Fibroblast of lung (primary cell): ENCODE data around the gene DCN.

Experiments used
- EZH2 ChIP-seq: IDR thresholded peaks from 2 replicates; pipeline ENCODE4 v1.5.1; 2012; ENCODE audit warnings: low read length, control low read depth, mild to moderate bottlenecking; ENCODE audit errors: missing control alignments
- TF ChIP-seq, protein P1 (sequence below), 2 donors: IDR thresholded peaks in 1 of 2; conservative IDR thresholded peaks in 1 of 2; 1 replicate in 1 of 2; 2 replicates in 1 of 2; pipeline ENCODE4 v1.5.1; 2011 to 2012; ENCODE audit warnings: low read length in 2 of 2, control low read depth in 1 of 2, inconsistent platforms in 1 of 2, low read depth in 1 of 2, mild to moderate bottlenecking in 1 of 2

DNA sequence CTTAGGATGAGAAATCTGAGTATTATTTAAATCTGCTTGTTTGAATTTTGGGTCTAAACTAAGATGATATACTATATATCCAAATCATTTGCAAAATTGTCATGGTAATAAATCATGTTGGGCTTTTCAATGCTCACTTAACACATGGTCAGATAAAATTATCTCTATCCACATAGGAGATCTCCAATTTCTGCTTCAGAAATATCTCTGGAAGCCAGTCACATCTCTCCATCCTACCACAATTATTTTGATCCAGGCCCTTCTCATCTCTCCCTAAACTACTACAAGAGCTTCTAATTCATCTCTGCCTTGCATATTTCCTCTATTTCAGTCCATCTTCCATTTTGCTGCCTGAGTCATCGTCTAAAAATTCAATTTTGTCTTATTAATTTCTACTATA is 3.8 kb downstream of the DCN start:
- TF ChIP-seq, protein P1, sequence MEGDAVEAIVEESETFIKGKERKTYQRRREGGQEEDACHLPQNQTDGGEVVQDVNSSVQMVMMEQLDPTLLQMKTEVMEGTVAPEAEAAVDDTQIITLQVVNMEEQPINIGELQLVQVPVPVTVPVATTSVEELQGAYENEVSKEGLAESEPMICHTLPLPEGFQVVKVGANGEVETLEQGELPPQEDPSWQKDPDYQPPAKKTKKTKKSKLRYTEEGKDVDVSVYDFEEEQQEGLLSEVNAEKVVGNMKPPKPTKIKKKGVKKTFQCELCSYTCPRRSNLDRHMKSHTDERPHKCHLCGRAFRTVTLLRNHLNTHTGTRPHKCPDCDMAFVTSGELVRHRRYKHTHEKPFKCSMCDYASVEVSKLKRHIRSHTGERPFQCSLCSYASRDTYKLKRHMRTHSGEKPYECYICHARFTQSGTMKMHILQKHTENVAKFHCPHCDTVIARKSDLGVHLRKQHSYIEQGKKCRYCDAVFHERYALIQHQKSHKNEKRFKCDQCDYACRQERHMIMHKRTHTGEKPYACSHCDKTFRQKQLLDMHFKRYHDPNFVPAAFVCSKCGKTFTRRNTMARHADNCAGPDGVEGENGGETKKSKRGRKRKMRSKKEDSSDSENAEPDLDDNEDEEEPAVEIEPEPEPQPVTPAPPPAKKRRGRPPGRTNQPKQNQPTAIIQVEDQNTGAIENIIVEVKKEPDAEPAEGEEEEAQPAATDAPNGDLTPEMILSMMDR (conservative IDR thresholded peaks at IDR 0.05 in 1 of 2, IDR thresholded peaks at IDR 0.05 in 1 of 2; ENCODE audit: low read depth in 1 of 2, low read length in 2 of 2): no peak
- no peak for TF ChIP-seq EZH2
